Activated CD4-positive, alpha-beta T cell treated with anti-CD3 and anti-CD28 coated beads, Interleukin-2, amount 50 U/mL, for 24 hours (primary cell): ENCODE measurements around the gene CERS6.
"Not testable (repeated sequence)": the region's sequence is repeated elsewhere in the genome, so short reads cannot be mapped to it uniquely, and the experiment has no call there.

ENCODE experiments used
- DNase-seq, 2 donors: peaks; one replicate each; pipeline ENCODE4 v3.0.0-alpha.2; 2020; ENCODE audit warnings: low read depth in 1 of 2, low spot score in 1 of 2

CERS6 gene

GRCh38 chr2:168662651-168663208 lies 206.7 kb downstream of the CERS6 start:
- no peak for DNase-seq

GRCh38 chr2:168663993-168664392 lies 207.9 kb downstream of the CERS6 start:
- DNase-seq, result no peak

GRCh38 chr2:168664715-168665114 lies 208.6 kb downstream of the CERS6 start:
- not testable (repeated sequence) for DNase-seq

GRCh38 chr2:168666339-168666738 lies 210.3 kb downstream of the CERS6 start:
- no peak for DNase-seq

- no peak for DNase-seq
These were observed 211.1 kb downstream of the CERS6 start for GRCh38 chr2:168667156-168667555.

- no peak for DNase-seq
These were observed 213.1 kb downstream of the CERS6 start for GRCh38 chr2:168669151-168669550.

GRCh38 chr2:168670478-168670877 lies 214.4 kb downstream of the CERS6 start:
- no peak for DNase-seq

- no peak for DNase-seq
These were observed 215.9 kb downstream of the CERS6 start for GRCh38 chr2:168671932-168672331.

GRCh38 chr2:168673265-168674189 lies 217.5 kb downstream of the CERS6 start:
- no peak for DNase-seq

GRCh38 chr2:168678153-168678853 lies 222.2 kb downstream of the CERS6 start:
- DNase-seq, result no peak

- no peak for DNase-seq
These were observed 223.0 kb downstream of the CERS6 start for GRCh38 chr2:168679081-168679480.

- no peak for DNase-seq
These were observed 223.8 kb downstream of the CERS6 start for GRCh38 chr2:168679741-168680310.

GRCh38 chr2:168683996-168684395 lies 227.9 kb downstream of the CERS6 start:
- no peak for DNase-seq

- DNase-seq, result no peak
These were observed 229.0 kb downstream of the CERS6 start for GRCh38 chr2:168684921-168685599.

GRCh38 chr2:168685600-168686451 lies 229.8 kb downstream of the CERS6 start:
- no peak for DNase-seq

GRCh38 chr2:168686452-168687191 lies 230.6 kb downstream of the CERS6 start:
- no peak for DNase-seq

GRCh38 chr2:168687314-168687713 lies 231.2 kb downstream of the CERS6 start:
- no peak for DNase-seq

GRCh38 chr2:168690381-168690885 lies 234.4 kb downstream of the CERS6 start:
- no peak for DNase-seq

GRCh38 chr2:168691221-168691620 lies 235.1 kb downstream of the CERS6 start:
- DNase-seq, result no peak
